Prostate gland (tissue), 2 donors: Measurements from ENCODE around the gene SLC29A2. TPM values are rescaled to one million over a fixed set of nuclear protein-coding genes. Genes with fewer than 3 reads are reported as not detected.

ENCODE experiments used
- DNase-seq: peaks from one replicate; pipeline ENCODE4 v3.0.0-alpha.2; 2019; ENCODE audit warnings: low spot score
- H3K27ac ChIP-seq, 2 donors: fragments of 200-600 bp; sonication (generic); 2 replicates each; pipeline ENCODE4 v1.5.1; 2017 to 2019
- H3K27me3 ChIP-seq: fragments of 200-600 bp; sonication (generic); replicated peaks from 2 replicates; pipeline ENCODE4 v1.5.1; 2019; ENCODE audit not compliant: insufficient read depth
- H3K36me3 ChIP-seq, 2 donors: fragments of 200-600 bp; sonication (generic); 1 replicate in 1 of 2; 2 replicates in 1 of 2; pipeline versions ENCODE4 v1.5.1 to v1.8.1; 2017 to 2019
- H3K4me1 ChIP-seq: fragments of 200-600 bp; sonication (generic); replicated peaks from 2 replicates; pipeline ENCODE4 v1.5.1; 2019
- H3K4me3 ChIP-seq, 2 donors: fragments of 200-600 bp; sonication (generic); 2 replicates each; pipeline ENCODE4 v1.5.1; 2017 to 2019
- H3K9me3 ChIP-seq: fragments of 200-600 bp; sonication (generic); 2 replicates; pipeline ENCODE4 v1.5.1; 2017
- POLR2A ChIP-seq: fragments of 450-650 bp; IDR thresholded peaks from one replicate; pipeline ENCODE4 v1.6.1; 2016; ENCODE audit warnings: antibody characterized with exemption, mild to moderate bottlenecking
- POLR2AphosphoS5 ChIP-seq: sonication (generic); formaldehyde crosslinking; IDR thresholded peaks from one replicate; pipeline ENCODE4 v1.6.1; 2017; ENCODE audit warnings: antibody characterized with exemption
- WGBS: methylation state at CpG from one replicate; pipeline ENCODE4 v1.1.5; 2018; 5-methylcytosine and 5-hydroxymethylcytosine counted together
- intact Hi-C: fragments of 100-400 bp; cut with DNase I; formaldehyde crosslinking; loops from one replicate; pipeline ENCODE4 v1.14.2; 2022
- total RNA-seq, 2 donors: library from RNA; depleted of rRNA; stranded (reverse); fragments of >200 nt; gene quantifications; one replicate each; pipeline ENCODE4 v1.1.0, GENCODE V29; 2016
- TF ChIP-seq, protein P1 (sequence below), 4 experiments: fragments of 200-600 bp in 2 of 4; fragments of 450-650 bp in 2 of 4; sonication (generic) in 2 of 4; IDR thresholded peaks; 1 replicate in 3 of 4; 2 replicates in 1 of 4; pipeline ENCODE4 v1.5.1; 2016 to 2019; ENCODE audit warnings: antibody characterized with exemption in 4 of 4, mild to moderate bottlenecking in 2 of 4, moderate library complexity in 2 of 4

The SLC29A2 gene
- total RNA-seq, 2 donors from 2014 or later = 10.1 to 12.5 TPM

- peaks cover 10 to 20% of the 10 kb centered on the region in 2 donors for H3K36me3 ChIP-seq
- intact Hi-C loops = no loop called here
- WGBS = 4% methylated on average over 20 of the region's 22 CpGs
Observed at GRCh38 chr11:66336234-66337102, 35.1 kb downstream of the SLC29A2 start, which contains the start of gene RIN1. Gene RIN1, minus strand, starts transcription at chr11:66336434. Its CDS starts 32 bp downstream, at chr11:66336402.

GRCh38 chr11:66335531-66336233 is 35.9 kb downstream of the SLC29A2 start:
- Histone ChIP-seq H3K27me3 (no peaks in the 10 kb centered on the region), H3K4me3 (peak overlapping the region; percentile 39 to 48), H3K4me1 (peaks cover 9% of the 10 kb centered on the region), H3K27ac (peak overlapping the region; percentile 61 to 75), H3K36me3 (peaks cover 10 to 12% of the 10 kb centered on the region in 2 donors), H3K9me3 (no peaks in the 10 kb centered on the region)
- intact Hi-C loops = no loop called here
- 9% methylated on average over 35 of the region's 35 CpGs for WGBS
- no peak for DNase-seq
- no peak for TF ChIP-seq POLR2AphosphoS5
- TF ChIP-seq, protein P1, sequence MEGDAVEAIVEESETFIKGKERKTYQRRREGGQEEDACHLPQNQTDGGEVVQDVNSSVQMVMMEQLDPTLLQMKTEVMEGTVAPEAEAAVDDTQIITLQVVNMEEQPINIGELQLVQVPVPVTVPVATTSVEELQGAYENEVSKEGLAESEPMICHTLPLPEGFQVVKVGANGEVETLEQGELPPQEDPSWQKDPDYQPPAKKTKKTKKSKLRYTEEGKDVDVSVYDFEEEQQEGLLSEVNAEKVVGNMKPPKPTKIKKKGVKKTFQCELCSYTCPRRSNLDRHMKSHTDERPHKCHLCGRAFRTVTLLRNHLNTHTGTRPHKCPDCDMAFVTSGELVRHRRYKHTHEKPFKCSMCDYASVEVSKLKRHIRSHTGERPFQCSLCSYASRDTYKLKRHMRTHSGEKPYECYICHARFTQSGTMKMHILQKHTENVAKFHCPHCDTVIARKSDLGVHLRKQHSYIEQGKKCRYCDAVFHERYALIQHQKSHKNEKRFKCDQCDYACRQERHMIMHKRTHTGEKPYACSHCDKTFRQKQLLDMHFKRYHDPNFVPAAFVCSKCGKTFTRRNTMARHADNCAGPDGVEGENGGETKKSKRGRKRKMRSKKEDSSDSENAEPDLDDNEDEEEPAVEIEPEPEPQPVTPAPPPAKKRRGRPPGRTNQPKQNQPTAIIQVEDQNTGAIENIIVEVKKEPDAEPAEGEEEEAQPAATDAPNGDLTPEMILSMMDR (IDR thresholded peaks at IDR 0.05) = no peak
- no peak for TF ChIP-seq POLR2A

More at GRCh38 chr11:66336234-66337102, 35.1 kb downstream of the SLC29A2 start, which contains the start of gene RIN1:
- peak within 1 kb of the TSS; percentile 61 to 75 for H3K27ac ChIP-seq
- peak within 1 kb of the TSS; percentile 39 to 48 for H3K4me3 ChIP-seq
- no peak for DNase-seq
- no peaks in the 10 kb centered on the region for H3K9me3 ChIP-seq
- no peaks in the 10 kb centered on the region for H3K27me3 ChIP-seq
- TF ChIP-seq POLR2A (no peak), POLR2AphosphoS5 (peak; percentile 47)
- TF ChIP-seq, protein P1 (IDR thresholded peaks at IDR 0.05) = peak in 2 of 4 experiments; percentile 26 to 37
- H3K4me1 ChIP-seq = peaks cover 9% of the 10 kb centered on the region

DNA sequence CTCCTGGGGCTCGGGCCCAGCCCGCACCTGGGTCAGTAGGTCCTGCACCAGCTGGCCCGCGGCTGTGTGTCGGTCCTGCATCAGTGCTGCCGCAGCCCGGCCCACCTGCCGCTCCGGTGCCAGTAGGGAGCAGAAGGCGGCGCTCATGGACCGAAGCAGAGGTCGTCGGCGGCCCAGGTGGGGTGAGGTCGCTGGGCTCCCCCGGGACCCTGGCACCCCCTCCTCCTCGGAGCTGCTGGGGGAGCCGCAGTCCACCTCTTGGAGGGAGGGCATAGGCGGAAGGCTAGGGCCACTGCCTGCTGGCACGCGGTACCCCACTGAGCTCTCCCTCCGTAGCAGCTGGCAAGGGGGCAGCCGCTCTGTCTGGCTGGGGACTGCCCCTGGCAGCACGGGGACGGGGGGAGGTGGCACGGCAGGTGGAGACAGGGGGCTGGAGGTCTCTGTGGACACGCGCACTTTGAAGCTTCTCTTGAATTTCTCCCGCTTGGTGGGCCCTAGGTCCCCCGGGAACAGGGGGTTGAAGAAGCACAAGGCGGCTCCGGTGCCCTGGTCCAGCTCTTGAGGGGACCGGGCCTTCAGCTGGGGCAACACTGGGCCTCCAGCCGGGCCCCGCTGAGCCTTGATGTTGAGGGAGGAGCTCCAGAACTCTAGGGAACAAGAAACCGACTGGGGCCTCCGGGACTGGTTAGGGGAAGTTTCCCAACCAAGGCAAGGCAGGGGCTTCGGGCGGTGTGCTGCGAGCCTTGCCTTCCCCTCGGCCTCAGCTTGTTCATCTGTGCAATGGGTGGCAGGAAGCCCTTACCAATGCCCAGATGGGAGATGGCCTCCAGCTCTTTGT is 36.7 kb downstream of the SLC29A2 start:
- H3K36me3 ChIP-seq = peaks cover 4% of the 10 kb centered on the region in 2 donors
- no peak overlapping the region for H3K27ac ChIP-seq
- no peak for DNase-seq
- no peaks in the 10 kb centered on the region for H3K9me3 ChIP-seq
- intact Hi-C loops = no loop called here
- peaks cover 9% of the 10 kb centered on the region for H3K4me1 ChIP-seq
- WGBS = 77% methylated on average over 29 of the region's 42 CpGs
- TF ChIP-seq POLR2A (no peak), POLR2AphosphoS5 (no peak)
- TF ChIP-seq, protein P1 (IDR thresholded peaks at IDR 0.05) = no peak
- peak overlapping the region in 1 of 2 donors; percentile 48 for H3K4me3 ChIP-seq
- H3K27me3 ChIP-seq = no peaks in the 10 kb centered on the region

- Histone ChIP-seq H3K27ac (no peak overlapping the region), H3K4me3 (no peak overlapping the region), H3K27me3 (no peaks in the 10 kb centered on the region), H3K9me3 (no peaks in the 10 kb centered on the region), H3K36me3 (no peaks in the 10 kb centered on the region), H3K4me1 (peaks cover 9% of the 10 kb centered on the region)
- WGBS = 85% methylated on average over 27 of the region's 29 CpGs
- TF ChIP-seq POLR2AphosphoS5 (no peak), POLR2A (no peak)
- TF ChIP-seq, protein P1 (IDR thresholded peaks at IDR 0.05) = no peak
- no peak for DNase-seq
- intact Hi-C loops = no loop called here
Observed at GRCh38 chr11:66333896-66334604, 37.5 kb downstream of the SLC29A2 start.
